ENCODE measurements around the gene SORL1. TPM values are rescaled to one million over a fixed set of nuclear protein-coding genes. Genes with fewer than 3 reads are reported as not detected.

The SORL1 gene
- total and polyA plus RNA-seq, 9 of the 15 experiments (the other 6 are each of a cell fraction or from before 2014, with no cell fraction given), result 0.01 to 0.66 TPM; not detected in 7

DNA sequence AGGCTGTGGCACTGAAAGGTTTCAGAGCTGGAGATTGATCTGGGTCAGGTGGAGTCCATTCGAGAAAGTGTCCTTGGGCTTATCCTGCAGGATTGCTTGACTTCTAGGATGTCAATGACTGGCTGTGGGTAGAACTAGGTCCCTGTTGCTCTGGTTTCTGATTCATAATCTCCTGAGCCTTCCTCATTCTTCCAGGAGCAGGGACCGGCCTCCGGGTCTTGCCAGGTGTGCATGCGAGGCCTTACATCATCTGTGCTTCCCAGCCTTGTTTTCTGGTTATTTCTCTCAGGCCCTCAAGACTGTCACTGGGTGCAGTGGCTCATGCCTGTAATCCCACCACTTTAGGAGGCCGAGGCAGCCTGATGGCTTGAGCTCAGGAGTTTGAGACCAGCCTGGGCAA, 33.9 kb downstream of the SORL1 start (continued):
- TF ChIP-seq, protein P1, sequence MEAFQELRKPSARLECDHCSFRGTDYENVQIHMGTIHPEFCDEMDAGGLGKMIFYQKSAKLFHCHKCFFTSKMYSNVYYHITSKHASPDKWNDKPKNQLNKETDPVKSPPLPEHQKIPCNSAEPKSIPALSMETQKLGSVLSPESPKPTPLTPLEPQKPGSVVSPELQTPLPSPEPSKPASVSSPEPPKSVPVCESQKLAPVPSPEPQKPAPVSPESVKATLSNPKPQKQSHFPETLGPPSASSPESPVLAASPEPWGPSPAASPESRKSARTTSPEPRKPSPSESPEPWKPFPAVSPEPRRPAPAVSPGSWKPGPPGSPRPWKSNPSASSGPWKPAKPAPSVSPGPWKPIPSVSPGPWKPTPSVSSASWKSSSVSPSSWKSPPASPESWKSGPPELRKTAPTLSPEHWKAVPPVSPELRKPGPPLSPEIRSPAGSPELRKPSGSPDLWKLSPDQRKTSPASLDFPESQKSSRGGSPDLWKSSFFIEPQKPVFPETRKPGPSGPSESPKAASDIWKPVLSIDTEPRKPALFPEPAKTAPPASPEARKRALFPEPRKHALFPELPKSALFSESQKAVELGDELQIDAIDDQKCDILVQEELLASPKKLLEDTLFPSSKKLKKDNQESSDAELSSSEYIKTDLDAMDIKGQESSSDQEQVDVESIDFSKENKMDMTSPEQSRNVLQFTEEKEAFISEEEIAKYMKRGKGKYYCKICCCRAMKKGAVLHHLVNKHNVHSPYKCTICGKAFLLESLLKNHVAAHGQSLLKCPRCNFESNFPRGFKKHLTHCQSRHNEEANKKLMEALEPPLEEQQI (IDR thresholded peaks at IDR 0.05), result no peak
- TF ChIP-seq POLR3A (IDR thresholded peaks at IDR 0.05; ENCODE audit: borderline replicate concordance, extremely low read depth, insufficient read depth, insufficient read length), result no peak

DNA sequence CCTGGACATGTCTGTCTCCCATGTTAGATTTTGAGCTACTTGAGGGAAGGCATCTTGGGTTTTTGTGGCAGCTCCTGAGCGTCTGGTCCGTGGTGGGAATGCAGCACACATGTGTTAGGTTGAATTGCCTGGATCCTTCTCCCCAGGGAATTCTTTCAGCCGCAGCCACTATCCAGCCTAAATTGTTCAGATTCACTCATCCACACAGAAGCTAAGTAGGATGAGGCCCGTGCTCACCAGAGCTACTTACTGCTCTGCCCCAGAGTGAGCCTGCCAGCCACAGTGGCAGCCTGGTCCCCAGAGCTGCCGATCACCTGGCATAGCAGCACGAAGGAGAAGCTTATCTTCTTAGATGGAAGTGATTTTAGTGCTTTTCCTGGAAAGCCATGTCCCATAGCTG, 35.1 kb downstream of the SORL1 start:
- H3K27ac ChIP-seq (ENCODE audit: extremely low read depth, low read depth, low read length), result no peak overlapping the region
- FAIRE-seq, result no peak
- BruUV-seq (replicated peaks), result no TSS peak
- no peak for DNase-seq (ENCODE audit: extremely low read depth in 1 of 4, low spot score in 3 of 4)
- H2AFZ ChIP-seq (ENCODE audit: low read depth, low read length), result no peak overlapping the region
- no peak overlapping the region for H3K4me2 ChIP-seq (ENCODE audit: insufficient read depth, low read length)
- no peaks in the 10 kb centered on the region for H3K4me1 ChIP-seq (replicated peaks in 1 of 2; ENCODE audit: control insufficient read depth in 2 of 2, insufficient read depth in 2 of 2, low read length in 2 of 2)
- POLR2A ChIA-PET, result no interaction called here
- H3K36me3 ChIP-seq (ENCODE audit: control insufficient read depth, insufficient read depth, low read length), result no peaks in the 10 kb centered on the region
- intact Hi-C loops (cut with micrococcal nuclease), result no loop called here
- no peaks in the 10 kb centered on the region for H4K20me1 ChIP-seq (replicated peaks; ENCODE audit: control insufficient read depth, insufficient read depth, low read length)
- ATAC-seq, result no peak
- no peak for TF ChIP-seq ZNF311 (CRISPR knock-in tag; IDR thresholded peaks at IDR 0.05)
- WGBS (ENCODE audit: insufficient coverage, low coverage, missing lambda C conversion rate), result 0% methylated on average over 6 of the region's 6 CpGs
- peaks cover 0 to 4% of the 10 kb centered on the region in 2 experiments; a peak in 1 of 5 replicates for H3K27me3 ChIP-seq (ENCODE audit: control insufficient read depth in 2 of 2, insufficient read depth in 2 of 2, low read length in 2 of 2)
- no peaks in the 10 kb centered on the region for H3K9me3 ChIP-seq (replicated peaks; ENCODE audit: control insufficient read depth, insufficient read depth, low read depth, low read length)
- CTCF ChIA-PET (ENCODE audit: low intra/inter-chr PET ratio), result no interaction called here
- H3K4me3 ChIP-seq, result no peak overlapping the region
- H3K9ac ChIP-seq (ENCODE audit: insufficient read depth in 1 of 2, low read depth in 2 of 2, low read length in 2 of 2), result no peak overlapping the region
- H3K9me1 ChIP-seq (ENCODE audit: control insufficient read depth, insufficient read depth, low read length), result no peaks in the 10 kb centered on the region
- no peaks in the 10 kb centered on the region for H3K79me2 ChIP-seq (ENCODE audit: control insufficient read depth, insufficient read depth, low read length)
- in situ Hi-C loops (cut with MboI), result no loop called here
